Endothelial cell of hepatic sinusoid (primary cell): ENCODE measurements around the gene BRINP2.
"Not testable (repeated sequence)": the region's sequence is repeated elsewhere in the genome, so short reads cannot be mapped to it uniquely, and the experiment has no call there.

Experiments used
- in situ Hi-C: cut with HindIII; loops from 2 replicates; pipeline ENCODE4 v1.10.0; 2017; ENCODE audit warnings: low sequenced_read_pairs

The BRINP2 gene

GRCh38 chr1:177306981-177307380 lies 136.2 kb downstream of the BRINP2 start:
- in situ Hi-C loops, result no loop called here

DNA sequence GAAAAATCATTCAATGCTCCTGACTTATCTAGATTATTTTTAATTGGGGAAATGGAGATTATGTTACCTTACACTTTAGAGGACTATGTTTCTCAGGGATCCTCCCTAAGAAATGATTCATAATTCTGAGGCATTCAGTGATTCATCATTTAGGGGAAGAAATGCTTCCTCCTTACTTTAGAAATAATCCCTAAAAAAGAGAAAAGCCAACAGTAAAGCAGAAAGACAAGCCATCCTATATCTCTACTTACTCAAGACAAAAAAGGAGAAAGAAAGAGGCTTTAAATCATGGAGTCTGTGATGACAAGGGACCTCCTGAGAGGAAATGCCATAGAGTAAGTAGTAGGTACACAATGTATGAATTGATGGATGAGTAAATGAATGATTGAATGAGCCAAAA lies 137.0 kb downstream of the BRINP2 start:
- in situ Hi-C loops, result no loop called here

GRCh38 chr1:177309880-177310279 lies 139.1 kb downstream of the BRINP2 start:
- in situ Hi-C loops, result no loop called here

DNA sequence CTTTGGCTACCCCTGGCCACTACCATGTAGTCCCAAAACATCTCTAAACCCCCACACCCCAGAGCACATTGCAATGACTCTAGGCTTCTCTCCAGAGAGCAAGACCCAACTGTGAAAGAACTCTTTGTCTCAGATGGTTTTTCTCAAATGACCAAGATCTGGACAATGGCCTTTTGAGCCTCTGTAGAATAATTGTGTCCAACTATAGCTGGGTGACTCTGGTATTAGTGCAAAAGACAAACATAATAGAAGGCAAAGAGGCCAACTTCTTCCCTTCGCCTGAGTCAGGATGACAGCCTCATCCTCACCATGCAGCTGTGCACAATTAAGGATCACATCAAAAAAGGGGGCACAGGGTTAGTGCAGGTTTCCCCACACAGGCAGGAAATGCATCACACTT lies 139.6 kb downstream of the BRINP2 start:
- in situ Hi-C loops, result no loop called here

DNA sequence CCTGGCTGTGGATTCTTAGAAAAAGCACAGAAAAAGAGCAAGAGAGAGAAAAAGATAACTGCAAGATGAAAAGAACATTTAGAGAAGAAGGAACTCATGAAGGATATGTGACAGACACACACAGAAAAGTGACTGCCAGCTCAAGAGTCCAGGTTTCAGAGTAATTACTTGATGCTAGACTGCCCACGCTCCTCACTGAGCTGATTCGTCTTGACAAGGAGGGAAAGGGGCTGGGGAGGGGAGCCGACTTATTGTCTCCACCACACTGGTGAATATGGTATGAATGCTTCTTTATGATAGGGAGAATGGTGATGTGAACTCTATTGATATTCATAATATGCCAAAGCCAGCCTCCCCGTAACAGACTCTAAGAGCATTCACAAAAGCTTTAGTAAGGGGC lies 140.4 kb downstream of the BRINP2 start:
- in situ Hi-C loops, result no loop called here

DNA sequence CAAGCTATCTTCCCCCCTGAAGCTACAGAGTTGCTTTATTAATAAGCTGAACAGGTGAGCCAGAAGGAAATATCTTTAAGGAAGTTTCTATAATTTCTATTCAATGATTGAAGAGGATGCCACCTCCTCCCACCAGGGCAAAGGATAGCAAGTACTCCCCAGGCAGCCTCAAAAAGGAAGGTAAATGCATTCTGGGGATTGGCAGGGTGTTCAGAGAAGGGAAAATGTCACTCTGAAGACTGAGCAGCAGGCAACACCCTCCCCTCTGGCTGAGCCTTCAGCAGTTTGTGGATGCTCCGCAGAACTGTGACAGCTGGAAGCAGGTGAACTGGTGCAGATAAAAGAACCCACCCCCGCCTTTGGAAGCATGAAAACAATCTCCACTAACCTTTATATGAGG lies 140.8 kb downstream of the BRINP2 start:
- in situ Hi-C loops, result no loop called here

GRCh38 chr1:177315261-177315660 lies 144.5 kb downstream of the BRINP2 start:
- in situ Hi-C loops, result no loop called here

DNA sequence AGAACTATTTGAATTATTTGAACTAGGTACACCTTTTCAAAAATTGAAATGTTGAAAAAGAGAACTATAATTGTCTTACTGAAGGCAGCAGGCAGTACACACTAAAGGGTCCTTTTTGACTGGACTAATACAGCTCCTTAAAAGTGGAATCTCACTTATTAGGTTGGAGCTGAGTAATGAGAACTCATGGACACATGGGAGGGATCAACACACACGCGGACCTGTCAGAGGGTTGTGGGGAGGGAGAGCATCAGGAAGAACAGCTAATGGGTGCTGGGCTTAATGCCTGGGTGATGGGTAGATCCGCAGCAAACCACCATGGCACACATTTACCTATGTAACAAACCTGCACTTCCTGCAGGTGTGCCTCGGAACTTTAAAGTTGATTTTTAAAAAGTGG lies 145.0 kb downstream of the BRINP2 start:
- in situ Hi-C loops, result no loop called here

DNA sequence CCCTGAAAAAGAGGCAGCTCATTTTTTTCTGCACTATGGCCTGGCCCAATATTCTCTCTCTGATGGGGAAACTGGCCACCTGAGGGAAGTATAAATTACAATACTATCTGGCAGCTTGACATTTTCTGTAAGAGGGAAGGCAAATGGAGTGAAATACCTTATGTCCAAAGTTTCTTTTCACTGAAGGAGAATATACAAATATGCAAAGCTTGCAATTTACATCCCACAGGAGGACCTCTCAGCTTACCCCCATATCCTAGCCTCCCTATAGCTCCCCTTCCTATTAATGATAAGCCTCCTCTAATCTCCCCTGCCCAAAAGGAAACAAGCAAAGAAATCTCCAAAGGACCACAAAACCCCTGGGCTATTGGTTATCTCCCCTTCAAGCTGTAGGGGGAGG lies 150.7 kb downstream of the BRINP2 start:
- in situ Hi-C loops, result not testable (repeated sequence)

DNA sequence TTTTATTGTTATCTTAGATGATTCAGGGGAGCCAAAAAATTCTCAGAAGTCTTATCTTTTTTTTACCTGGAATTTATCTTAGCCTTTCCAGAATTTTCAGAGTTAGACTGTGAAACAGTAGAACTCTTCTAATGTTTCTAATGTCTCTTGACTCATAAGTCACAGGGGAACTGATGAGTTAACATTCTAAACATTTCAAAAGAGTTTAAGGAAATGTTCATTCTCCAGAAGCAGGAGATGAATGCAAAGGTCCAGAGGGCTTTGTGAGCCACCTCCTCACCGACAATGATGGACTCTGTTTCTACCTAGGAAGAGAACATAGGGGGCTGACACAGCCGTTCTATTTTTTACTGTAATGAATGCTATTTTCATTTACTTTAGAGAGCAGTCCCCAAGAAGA lies 157.5 kb downstream of the BRINP2 start:
- in situ Hi-C loops, result no loop called here

- in situ Hi-C loops, result no loop called here
Measured at GRCh38 chr1:177329871-177330270, 159.1 kb downstream of the BRINP2 start.
